ENCODE measurements around the gene RUNDC1.

The RUNDC1 gene

GRCh38 chr17:42997390-42997983 lies 17.1 kb downstream of the RUNDC1 start:
- H3K27ac ChIP-seq, result peak overlapping the region; percentile 96
- TF ChIP-seq, protein P1, sequence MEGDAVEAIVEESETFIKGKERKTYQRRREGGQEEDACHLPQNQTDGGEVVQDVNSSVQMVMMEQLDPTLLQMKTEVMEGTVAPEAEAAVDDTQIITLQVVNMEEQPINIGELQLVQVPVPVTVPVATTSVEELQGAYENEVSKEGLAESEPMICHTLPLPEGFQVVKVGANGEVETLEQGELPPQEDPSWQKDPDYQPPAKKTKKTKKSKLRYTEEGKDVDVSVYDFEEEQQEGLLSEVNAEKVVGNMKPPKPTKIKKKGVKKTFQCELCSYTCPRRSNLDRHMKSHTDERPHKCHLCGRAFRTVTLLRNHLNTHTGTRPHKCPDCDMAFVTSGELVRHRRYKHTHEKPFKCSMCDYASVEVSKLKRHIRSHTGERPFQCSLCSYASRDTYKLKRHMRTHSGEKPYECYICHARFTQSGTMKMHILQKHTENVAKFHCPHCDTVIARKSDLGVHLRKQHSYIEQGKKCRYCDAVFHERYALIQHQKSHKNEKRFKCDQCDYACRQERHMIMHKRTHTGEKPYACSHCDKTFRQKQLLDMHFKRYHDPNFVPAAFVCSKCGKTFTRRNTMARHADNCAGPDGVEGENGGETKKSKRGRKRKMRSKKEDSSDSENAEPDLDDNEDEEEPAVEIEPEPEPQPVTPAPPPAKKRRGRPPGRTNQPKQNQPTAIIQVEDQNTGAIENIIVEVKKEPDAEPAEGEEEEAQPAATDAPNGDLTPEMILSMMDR (conservative IDR thresholded peaks at IDR 0.05), result no peak
- no peak for TF ChIP-seq ZFX (IDR thresholded peaks at IDR 0.05)

DNA sequence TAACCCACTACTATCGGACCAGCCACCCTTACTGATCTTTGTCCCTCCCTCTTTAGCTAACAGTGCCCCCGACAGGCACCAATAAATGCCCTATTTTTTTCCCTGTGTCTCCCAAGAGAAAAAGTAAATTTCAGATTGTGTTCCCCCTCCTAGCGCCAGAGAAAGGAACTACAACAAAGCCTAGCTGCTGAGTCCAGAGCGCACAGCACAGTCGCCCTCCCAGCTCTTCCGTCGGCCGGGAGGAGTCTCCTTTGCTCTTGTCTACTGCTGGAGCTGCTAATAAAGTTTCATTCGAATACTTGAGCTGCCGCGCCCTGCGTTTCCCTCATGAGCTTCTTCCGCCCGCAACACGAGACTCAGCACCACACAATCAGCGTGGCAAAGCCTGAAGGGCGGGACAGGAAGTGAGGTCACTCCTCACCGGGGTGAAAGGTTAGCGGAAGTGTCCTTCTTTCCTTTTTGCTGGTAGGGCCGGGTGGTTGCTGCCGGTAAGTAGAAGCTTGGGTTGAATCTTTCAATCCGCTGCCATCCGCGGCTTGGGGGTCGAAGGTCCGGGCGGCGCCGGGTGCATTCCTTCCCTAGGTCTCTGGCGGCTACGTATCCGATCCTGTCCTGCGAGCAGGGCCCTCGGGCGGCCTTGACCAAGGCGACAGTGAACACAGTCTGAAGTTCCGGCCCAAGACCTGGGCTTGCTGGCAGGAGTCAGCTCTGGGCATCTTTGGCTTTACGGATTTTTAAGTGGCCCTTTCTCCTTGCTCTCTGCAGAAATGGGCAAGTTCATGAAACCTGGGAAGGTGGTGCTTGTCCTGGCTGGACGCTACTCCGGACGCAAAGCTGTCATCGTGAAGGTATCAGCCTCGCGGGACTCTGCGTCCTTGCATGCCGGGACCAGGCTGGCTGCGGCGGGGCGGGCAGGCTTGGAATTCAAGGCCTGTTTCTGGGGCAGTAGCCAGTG lies 17.9 kb downstream of the RUNDC1 start, which contains the start of gene RPL27:
RPL27 (plus strand) TSS at position 436 of the 955 bp plus-strand sequence; CDS start at position 768, 332 bp downstream.
- H3K27ac ChIP-seq, result peak within 1 kb of the TSS; percentile 96
- peak; percentile 93 for TF ChIP-seq ZFX (IDR thresholded peaks at IDR 0.05)
- TF ChIP-seq, protein P1 (conservative IDR thresholded peaks at IDR 0.05), result peak; percentile 93

DNA sequence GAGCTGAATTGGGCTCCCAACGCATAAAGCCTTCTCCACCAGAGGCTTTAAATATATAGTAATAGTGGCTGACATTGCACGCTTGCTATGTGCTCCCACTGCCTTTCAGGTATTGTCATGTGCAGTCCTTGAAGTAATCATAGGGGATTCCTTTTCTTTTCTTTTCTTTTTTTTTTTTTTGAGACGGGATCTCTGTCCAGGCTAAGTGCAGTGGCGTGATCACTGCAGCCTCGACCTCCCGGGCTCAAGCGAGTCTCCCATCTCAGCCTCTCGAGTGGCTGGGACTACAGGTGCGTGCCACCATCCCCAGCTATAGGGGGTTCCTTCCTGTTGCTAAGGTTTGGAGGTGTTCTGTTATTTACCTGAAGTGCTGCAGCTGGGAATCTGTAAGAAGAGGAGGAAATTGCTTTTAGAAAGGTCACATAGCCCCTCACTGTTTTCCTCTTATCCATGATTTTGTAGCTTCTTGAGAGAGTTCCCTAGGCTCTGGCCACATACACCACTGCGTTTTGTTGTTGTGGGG lies 18.7 kb downstream of the RUNDC1 start:
- H3K27ac ChIP-seq, result peak overlapping the region; percentile 96
- no peak for TF ChIP-seq ZFX (IDR thresholded peaks at IDR 0.05)
- TF ChIP-seq, protein P1 (conservative IDR thresholded peaks at IDR 0.05), result no peak

GRCh38 chr17:43000894-43001293 lies 20.5 kb downstream of the RUNDC1 start:
- H3K27ac ChIP-seq, result peak overlapping the region; percentile 5

GRCh38 chr17:43003542-43004172 lies 23.3 kb downstream of the RUNDC1 start:
- no peak overlapping the region for H3K27ac ChIP-seq
- no peak for TF ChIP-seq ZFX (IDR thresholded peaks at IDR 0.05)
- TF ChIP-seq, protein P1 (conservative IDR thresholded peaks at IDR 0.05), result no peak; the same call in 1 of the 2 replicates

DNA sequence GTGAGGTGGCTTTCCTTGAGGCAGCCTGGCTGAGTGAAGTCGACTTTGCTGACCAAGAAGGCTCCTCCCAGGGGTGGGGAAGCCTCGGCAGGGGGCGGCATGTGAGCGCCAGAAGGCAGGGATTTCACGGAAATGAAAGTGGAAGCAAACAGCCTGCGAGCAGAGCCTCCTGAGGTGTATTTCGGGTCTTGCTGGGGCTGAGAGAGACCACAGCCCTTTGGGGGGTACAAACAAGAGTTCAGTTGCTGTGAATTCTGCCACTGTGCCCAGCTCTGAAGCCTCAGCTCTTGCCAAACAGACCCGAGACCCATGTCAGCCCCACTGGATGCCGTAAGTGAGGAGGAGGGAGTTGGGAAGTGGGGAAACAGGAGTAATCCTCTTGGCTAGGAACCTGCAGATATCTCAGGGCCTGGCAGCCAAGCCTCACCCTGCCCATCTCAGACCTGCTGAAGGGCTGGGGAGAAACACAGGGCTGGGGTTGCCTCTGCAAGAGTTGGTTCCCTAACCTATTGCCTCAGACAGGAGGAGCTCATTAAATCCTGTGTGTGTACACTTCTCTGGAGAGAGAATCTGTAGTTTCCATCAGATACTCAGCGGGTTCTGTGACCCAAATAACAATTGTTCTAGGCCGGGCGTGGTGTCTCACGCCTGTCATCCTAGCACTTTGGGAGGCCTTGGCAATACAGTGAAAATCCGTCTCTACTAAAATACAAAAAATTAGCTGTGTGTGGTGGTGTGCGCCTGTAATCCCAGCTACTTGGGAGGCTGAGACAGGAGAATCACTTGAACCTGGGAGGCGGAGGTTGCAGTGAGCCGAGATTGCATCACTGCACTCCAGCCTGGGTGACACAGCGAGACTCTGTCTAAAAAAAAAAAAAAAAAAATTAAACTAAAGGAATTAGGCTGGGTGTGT lies 26.5 kb downstream of the RUNDC1 start, which contains the start of gene IFI35:
IFI35 (plus strand) TSS at position 146 of the 913 bp plus-strand sequence; CDS start at position 310, 164 bp downstream.
- TF ChIP-seq, protein P1 (conservative IDR thresholded peaks at IDR 0.05), result no peak
- TF ChIP-seq ZFX (IDR thresholded peaks at IDR 0.05), result no peak
- peak within 1 kb of the TSS; percentile 62 for H3K27ac ChIP-seq

All from C4-2B (cell line).